Neural cell (in vitro differentiated cells): Measurements from ENCODE around the gene XPO4. TPM values are rescaled to one million over a fixed set of nuclear protein-coding genes. Genes with fewer than 3 reads are reported as not detected.
"Not testable (repeated sequence)": the region's sequence is repeated elsewhere in the genome, so short reads cannot be mapped to it uniquely, and the experiment has no call there.

Experiments used
- H2AFZ ChIP-seq: fragments of 200-600, 300-800 bp; sonication (generic), shearing (Covaris generic); 2 replicates; pipeline ENCODE4 v1.6.0; 2014; ENCODE audit warnings: low read depth, mild to moderate bottlenecking, antibody characterized with exemption, low read length, moderate library complexity
- H3F3A ChIP-seq: fragments of 200-600 bp; shearing (Covaris generic); 2 replicates; pipeline ENCODE4 v1.6.1; 2016; ENCODE audit warnings: mild to moderate bottlenecking, moderate library complexity, mixed read lengths, antibody characterized with exemption, low read length; ENCODE audit not compliant: insufficient read depth, poor library complexity, severe bottlenecking
- H3K27ac ChIP-seq: fragments of 200-600, 300-800 bp; sonication (generic), shearing (Covaris generic); 2 replicates; pipeline ENCODE4 v1.5.1; 2014; ENCODE audit warnings: mild to moderate bottlenecking, low read length, moderate library complexity
- H3K27me3 ChIP-seq: fragments of 300-800, 200-600 bp; sonication (generic), shearing (Covaris generic); 2 replicates; pipeline ENCODE4 v1.6.0; 2014; ENCODE audit warnings: mild to moderate bottlenecking, low read depth, low read length, moderate library complexity; ENCODE audit not compliant: insufficient read depth
- H3K36me3 ChIP-seq: fragments of 300-800, 200-600 bp; sonication (generic), shearing (Covaris generic); 2 replicates; pipeline ENCODE4 v1.5.1; 2014; ENCODE audit warnings: mild to moderate bottlenecking, antibody characterized with exemption, low read length, moderate library complexity; ENCODE audit not compliant: insufficient read depth
- H3K4me2 ChIP-seq: fragments of 300-800, 200-600 bp; sonication (generic), shearing (Covaris generic); 2 replicates; pipeline ENCODE4 v1.6.0; 2014; ENCODE audit warnings: mild to moderate bottlenecking, low read length
- H3K4me3 ChIP-seq: fragments of 300-800, 200-600 bp; sonication (generic), shearing (Covaris generic); 2 replicates; pipeline ENCODE4 v1.5.1; 2014; ENCODE audit warnings: mild to moderate bottlenecking, low read length, moderate library complexity
- H3K79me2 ChIP-seq: fragments of 200-600 bp; shearing (Covaris generic); replicated peaks from 2 replicates; pipeline ENCODE4 v1.6.0; 2014; ENCODE audit warnings: mild to moderate bottlenecking, low read length, moderate library complexity; ENCODE audit not compliant: insufficient read depth
- H3K9ac ChIP-seq: fragments of 300-800, 200-600 bp; sonication (generic), shearing (Covaris generic); 2 replicates; pipeline ENCODE4 v1.6.1; 2016; ENCODE audit warnings: mild to moderate bottlenecking, low read length, mixed read lengths
- H3K9me2 ChIP-seq: fragments of 200-600 bp; shearing (Covaris generic); 2 replicates; pipeline ENCODE4 v1.6.1; 2016; ENCODE audit warnings: mild to moderate bottlenecking, low read length, mixed read lengths; ENCODE audit not compliant: insufficient read depth
- H3K9me3 ChIP-seq: fragments of 200-600, 300-800 bp; sonication (generic), shearing (Covaris generic); 2 replicates; pipeline ENCODE4 v1.6.1; 2016; ENCODE audit warnings: mild to moderate bottlenecking, mixed run types, low read length, moderate library complexity, mixed read lengths
- H4K20me1 ChIP-seq: fragments of 200-600 bp; shearing (Covaris generic); 2 replicates; pipeline ENCODE4 v1.6.1; 2016; ENCODE audit warnings: mild to moderate bottlenecking, mixed run types; ENCODE audit not compliant: insufficient read depth
- EP300 ChIP-seq: fragments of 450-650 bp; conservative IDR thresholded peaks from 2 replicates; pipeline ENCODE4 v1.6.1; 2014; ENCODE audit warnings: antibody characterized with exemption, mild to moderate bottlenecking, moderate library complexity; ENCODE audit not compliant: poor library complexity, severe bottlenecking
- EZH2 ChIP-seq: fragments of 200-600, 300-800 bp; shearing (Covaris generic), sonication (generic); IDR thresholded peaks from 2 replicates; pipeline ENCODE4 v1.6.1; 2014; ENCODE audit warnings: antibody characterized with exemption, low read length, borderline replicate concordance, mild to moderate bottlenecking; ENCODE audit not compliant: insufficient read depth, poor library complexity, severe bottlenecking
- MXI1 ChIP-seq: fragments of 450-650 bp; conservative IDR thresholded peaks from 2 replicates; pipeline ENCODE4 v1.6.1; 2014; ENCODE audit warnings: antibody characterized with exemption, mild to moderate bottlenecking; ENCODE audit not compliant: poor library complexity, severe bottlenecking
- POLR2AphosphoS5 ChIP-seq: IDR thresholded peaks from 2 replicates; pipeline ENCODE4 v1.6.1; 2012
- RAD21 ChIP-seq: fragments of 450-650 bp; conservative IDR thresholded peaks from 2 replicates; pipeline ENCODE4 v1.6.1; 2014; ENCODE audit warnings: antibody characterized with exemption, mild to moderate bottlenecking, moderate library complexity
- REST ChIP-seq: IDR thresholded peaks from 2 replicates; pipeline ENCODE4 v1.6.1; 2012; ENCODE audit warnings: borderline replicate concordance
- SMC3 ChIP-seq: fragments of 450-650 bp; conservative IDR thresholded peaks from 2 replicates; pipeline ENCODE4 v1.6.1; 2014; ENCODE audit warnings: antibody characterized with exemption, mild to moderate bottlenecking, moderate library complexity; ENCODE audit not compliant: poor library complexity
- TAF1 ChIP-seq: IDR thresholded peaks from 2 replicates; pipeline ENCODE4 v1.6.1; 2012; ENCODE audit warnings: low read depth
- polyA plus RNA-seq: library from polyadenylated mRNA; depleted of rRNA; stranded (reverse); fragments of >200 nt; gene quantifications from 2 replicates; pipeline ENCODE4 v1.2.3, GENCODE V29; 2014
- TF ChIP-seq, protein P1 (sequence below): fragments of 450-650 bp; IDR thresholded peaks from 2 replicates; pipeline ENCODE4 v1.5.1; 2014; ENCODE audit warnings: antibody characterized with exemption, mild to moderate bottlenecking, moderate library complexity; ENCODE audit not compliant: poor library complexity, severe bottlenecking

The XPO4 gene
- polyA plus RNA-seq, 1 donor from 2014 or later = 13.0 TPM

- no peaks in the 10 kb centered on the region for H3K79me2 ChIP-seq
- H3K4me3 ChIP-seq = no peak overlapping the region
- no peak for TF ChIP-seq POLR2AphosphoS5
- TF ChIP-seq RAD21 = no peak
- no peak for TF ChIP-seq REST
- no peak for TF ChIP-seq EP300
- TF ChIP-seq MXI1 = no peak
- TF ChIP-seq EZH2 = no peak
- TF ChIP-seq, protein P1, sequence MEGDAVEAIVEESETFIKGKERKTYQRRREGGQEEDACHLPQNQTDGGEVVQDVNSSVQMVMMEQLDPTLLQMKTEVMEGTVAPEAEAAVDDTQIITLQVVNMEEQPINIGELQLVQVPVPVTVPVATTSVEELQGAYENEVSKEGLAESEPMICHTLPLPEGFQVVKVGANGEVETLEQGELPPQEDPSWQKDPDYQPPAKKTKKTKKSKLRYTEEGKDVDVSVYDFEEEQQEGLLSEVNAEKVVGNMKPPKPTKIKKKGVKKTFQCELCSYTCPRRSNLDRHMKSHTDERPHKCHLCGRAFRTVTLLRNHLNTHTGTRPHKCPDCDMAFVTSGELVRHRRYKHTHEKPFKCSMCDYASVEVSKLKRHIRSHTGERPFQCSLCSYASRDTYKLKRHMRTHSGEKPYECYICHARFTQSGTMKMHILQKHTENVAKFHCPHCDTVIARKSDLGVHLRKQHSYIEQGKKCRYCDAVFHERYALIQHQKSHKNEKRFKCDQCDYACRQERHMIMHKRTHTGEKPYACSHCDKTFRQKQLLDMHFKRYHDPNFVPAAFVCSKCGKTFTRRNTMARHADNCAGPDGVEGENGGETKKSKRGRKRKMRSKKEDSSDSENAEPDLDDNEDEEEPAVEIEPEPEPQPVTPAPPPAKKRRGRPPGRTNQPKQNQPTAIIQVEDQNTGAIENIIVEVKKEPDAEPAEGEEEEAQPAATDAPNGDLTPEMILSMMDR = no peak
- TF ChIP-seq SMC3 = no peak
- TF ChIP-seq TAF1 = no peak
- H3K36me3 ChIP-seq = no peaks in the 10 kb centered on the region
- H3K9me2 ChIP-seq = no peaks in the 10 kb centered on the region
- H3K27me3 ChIP-seq = no peaks in the 10 kb centered on the region
- no peak overlapping the region for H3K27ac ChIP-seq
- no peak overlapping the region for H2AFZ ChIP-seq
- H3K9ac ChIP-seq = no peak overlapping the region
- no peaks in the 10 kb centered on the region for H4K20me1 ChIP-seq
- no peaks in the 10 kb centered on the region for H3F3A ChIP-seq
- no peaks in the 10 kb centered on the region for H3K9me3 ChIP-seq
- no peak overlapping the region for H3K4me2 ChIP-seq
Measured at GRCh38 chr13:20923272-20923671, 20.7 kb upstream of the XPO4 start.

DNA sequence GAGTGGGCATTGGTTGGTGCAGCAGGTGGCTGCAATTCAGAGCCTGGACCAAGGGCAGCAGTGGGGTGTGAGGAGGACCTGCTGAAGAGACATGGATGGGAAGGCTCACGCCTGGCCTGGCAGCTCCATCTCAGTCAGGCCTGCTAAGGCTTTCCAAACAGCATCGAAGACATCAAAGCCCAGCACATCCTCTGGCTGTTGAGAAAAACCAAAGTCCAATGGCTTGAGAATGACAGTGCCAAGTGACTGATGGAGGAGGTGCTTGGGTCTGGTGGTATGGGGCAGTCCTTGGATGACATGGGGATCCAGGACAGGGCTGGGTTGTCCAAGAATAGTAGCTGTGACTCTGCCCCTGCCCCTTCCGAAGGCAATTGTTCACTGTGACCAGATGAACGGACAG lies 19.0 kb upstream of the XPO4 start:
- Histone ChIP-seq H3K36me3 (no peaks in the 10 kb centered on the region), H2AFZ (no peak overlapping the region), H3K9ac (no peak overlapping the region), H4K20me1 (no peaks in the 10 kb centered on the region), H3K27ac (no peak overlapping the region), H3K9me2 (no peaks in the 10 kb centered on the region), H3K9me3 (no peaks in the 10 kb centered on the region), H3K79me2 (no peaks in the 10 kb centered on the region), H3K4me3 (no peak overlapping the region), H3F3A (no peaks in the 10 kb centered on the region), H3K27me3 (no peaks in the 10 kb centered on the region), H3K4me2 (no peak overlapping the region)
- TF ChIP-seq EZH2 (no peak), SMC3 (no peak)
- TF ChIP-seq, protein P1 = no peak

DNA sequence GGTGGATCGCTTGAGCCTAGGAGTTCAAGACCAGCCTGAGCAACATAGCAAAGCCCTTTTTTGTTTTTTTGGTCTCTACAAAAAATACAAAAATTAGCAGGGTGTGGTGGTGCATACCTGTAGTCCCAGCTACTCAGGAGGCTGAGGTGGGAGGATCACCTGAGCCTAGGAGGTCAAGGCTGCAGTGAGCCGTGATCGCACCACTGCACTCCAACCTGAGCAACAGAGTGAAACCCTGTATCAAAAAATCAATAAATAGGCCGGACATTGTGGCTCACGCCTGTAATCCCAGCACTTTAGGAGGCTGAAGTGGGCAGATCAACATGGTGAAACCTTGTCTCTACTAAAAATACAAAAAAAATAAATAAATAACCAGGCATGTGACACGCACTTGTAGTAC lies 13.1 kb upstream of the XPO4 start:
- H2AFZ ChIP-seq, H3K4me2 ChIP-seq, H3K27me3 ChIP-seq, H3F3A ChIP-seq, H4K20me1 ChIP-seq, H3K36me3 ChIP-seq, H3K9ac ChIP-seq, H3K27ac ChIP-seq, H3K9me3 ChIP-seq, H3K79me2 ChIP-seq, H3K4me3 ChIP-seq, H3K9me2 ChIP-seq: not testable (repeated sequence)
